Activated T-helper 9 cell treated with anti-CD3 and anti-CD28 coated beads, Interleukin-2, amount 50 U/mL, for 16 hours (primary cell): ENCODE results near the gene HTR3E.
"Not testable (repeated sequence)": the region's sequence is repeated elsewhere in the genome, so short reads cannot be mapped to it uniquely, and the experiment has no call there.

Experiments
- DNase-seq: peaks from one replicate; pipeline ENCODE4 v3.0.0-alpha.2; 2020; ENCODE audit warnings: low read depth

The HTR3E gene

DNA sequence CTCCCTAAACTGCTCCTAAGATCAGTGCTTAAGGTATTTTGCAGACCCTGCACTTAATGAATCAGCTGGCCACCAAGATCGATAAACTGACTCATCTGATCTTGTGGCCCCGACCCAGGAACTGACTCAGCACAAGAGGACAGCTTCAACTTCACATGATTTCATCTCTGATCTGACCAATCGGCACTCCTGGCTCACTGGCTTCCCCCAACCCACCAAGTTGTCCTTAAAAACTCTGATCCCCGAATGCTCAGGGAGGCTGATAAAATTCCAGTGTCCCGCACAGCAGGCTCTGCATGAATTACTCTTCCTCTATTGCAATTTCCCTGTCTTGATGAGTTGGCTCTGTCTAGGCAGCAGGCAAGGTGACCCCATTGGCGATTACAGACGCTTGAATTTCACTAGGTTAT lies 13.5 kb downstream of the HTR3E start:
- DNase-seq = no peak

DNA sequence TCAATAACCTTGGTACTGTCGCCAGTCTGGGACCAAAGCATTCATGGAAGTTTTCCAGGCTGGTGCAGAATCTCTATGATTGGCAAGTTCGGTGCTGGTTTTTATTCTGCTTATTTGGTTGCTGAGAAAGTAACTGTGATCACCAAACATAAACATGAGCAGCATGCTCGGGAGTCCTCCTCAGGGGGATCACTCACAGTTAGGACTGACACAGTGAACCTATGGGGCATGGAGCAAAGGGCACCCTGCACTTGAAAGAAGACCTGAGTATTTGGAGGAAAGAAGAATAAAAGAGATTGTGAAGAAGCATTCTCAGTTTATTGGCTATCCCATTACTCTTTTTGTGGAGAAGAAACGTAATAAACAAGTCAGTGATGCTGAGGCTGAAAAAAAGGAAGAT lies 19.2 kb downstream of the HTR3E start:
- no peak for DNase-seq

DNA sequence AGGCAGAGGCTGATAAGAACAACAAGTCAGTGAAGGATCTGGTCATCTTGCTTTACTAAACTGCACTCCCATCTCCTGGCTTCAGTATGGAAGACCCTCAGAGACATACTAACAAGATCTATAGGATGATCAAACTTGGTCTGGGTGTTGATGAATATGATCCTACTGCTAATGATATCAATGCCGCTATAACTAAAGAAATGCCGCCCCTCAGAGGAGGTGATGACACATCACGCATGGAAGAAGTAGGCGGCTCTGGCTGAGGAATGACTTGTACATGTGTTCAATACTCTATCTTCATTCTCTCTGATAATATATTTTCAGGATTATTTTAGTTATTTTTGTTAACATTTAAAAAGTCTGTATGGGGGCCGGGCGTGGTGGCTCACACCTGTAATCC lies 20.8 kb downstream of the HTR3E start:
- DNase-seq = no peak

DNA sequence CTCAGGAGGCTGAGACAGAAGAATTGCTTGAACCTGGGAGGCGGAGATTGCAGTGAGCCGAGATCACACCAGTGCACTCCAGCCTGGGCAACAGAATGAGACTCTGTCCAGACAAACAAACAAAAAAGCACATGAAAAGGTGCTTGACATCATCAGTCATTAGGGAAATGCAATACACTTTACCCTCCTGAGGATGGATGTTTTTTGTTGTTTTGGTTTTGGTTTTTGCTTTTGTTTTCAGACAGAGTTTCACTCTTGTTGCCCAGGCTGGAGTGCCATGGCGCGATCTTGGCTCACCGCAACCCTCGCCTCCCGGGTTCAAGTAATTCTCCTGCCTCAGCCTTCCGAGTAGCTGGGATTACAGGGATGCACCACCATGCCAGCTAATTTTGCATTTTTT lies 24.2 kb downstream of the HTR3E start:
- DNase-seq = not testable (repeated sequence)

DNA sequence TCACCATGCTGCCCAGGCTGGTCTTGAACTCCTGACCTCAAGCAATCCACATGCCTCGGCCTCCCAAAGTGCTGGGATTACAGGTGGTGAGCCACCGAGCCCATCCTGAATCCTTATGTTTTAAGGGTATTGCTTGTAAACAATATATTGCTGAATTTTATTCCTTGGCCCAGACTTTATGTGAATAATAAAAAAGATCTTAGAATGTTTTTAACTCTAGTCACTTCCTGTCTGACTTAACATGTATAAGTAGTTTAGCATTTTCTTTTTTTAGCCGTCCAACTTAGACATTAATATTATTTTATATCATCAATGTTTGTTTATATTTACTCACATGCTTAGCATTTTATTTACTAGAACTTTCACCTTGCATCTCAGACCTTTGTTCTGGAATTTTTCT lies 29.1 kb downstream of the HTR3E start:
- no peak for DNase-seq

- DNase-seq = no peak
These were observed 32.1 kb downstream of the HTR3E start for GRCh38 chr3:184129012-184129411.

DNA sequence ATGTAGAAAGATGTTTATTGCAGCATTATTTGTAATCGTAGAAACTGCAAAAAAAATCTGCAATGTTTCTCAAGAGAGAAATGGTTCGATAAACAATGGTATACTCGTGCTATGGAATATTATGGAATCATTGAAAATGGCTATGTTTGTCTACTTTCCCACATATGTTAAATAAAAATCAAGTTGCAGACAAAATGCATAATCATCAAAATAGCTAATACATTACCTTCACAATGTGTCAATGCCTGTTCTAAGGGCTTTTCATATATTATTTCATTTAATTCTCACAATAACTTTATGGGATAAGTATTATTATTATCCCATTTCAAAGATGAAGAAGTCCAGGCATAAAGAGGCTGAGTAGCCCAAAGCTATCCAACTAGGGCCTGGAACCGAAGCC lies 36.1 kb downstream of the HTR3E start:
- no peak for DNase-seq

GRCh38 chr3:184133840-184134745 lies 37.2 kb downstream of the HTR3E start:
- DNase-seq = peak; percentile 39

GRCh38 chr3:184134746-184135148 lies 37.9 kb downstream of the HTR3E start:
- no peak for DNase-seq

GRCh38 chr3:184135149-184135910 lies 38.5 kb downstream of the HTR3E start, which contains the start of gene EIF2B5:
Gene EIF2B5 (plus strand): TSS chr3:184135358. CDS start chr3:184135386, 28 bp downstream.
- peak; percentile 79 for DNase-seq

DNA sequence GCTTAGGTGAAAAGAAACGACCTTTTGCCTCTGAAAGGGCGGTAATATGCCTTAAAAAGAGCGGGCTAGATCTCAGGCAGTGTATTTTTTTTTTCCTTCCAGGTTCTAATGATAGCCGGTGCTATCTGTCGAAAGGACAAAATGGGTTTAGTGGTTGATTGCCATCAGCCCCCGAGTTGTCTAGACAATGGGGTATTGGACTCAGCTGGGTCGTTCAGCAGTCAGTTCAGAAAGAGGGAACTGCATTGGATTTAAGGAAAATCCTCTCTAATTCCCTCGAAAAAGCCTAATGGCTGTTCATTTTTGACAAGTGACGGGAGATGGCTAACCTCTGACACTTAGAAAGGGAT lies 39.0 kb downstream of the HTR3E start:
- DNase-seq = no peak

DNA sequence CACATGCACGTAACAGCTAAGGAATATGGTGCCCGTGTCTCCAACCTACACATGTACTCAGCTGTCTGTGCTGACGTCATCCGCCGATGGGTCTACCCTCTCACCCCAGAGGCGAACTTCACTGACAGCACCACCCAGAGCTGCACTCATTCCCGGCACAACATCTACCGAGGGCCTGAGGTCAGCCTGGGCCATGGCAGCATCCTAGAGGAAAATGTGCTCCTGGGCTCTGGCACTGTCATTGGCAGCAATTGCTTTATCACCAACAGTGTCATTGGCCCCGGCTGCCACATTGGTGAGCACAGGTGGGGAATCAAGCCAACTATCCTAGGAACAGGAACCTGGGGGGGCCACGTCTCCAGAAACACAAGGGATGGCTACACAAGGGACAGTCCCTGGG lies 43.6 kb downstream of the HTR3E start:
- no peak for DNase-seq

GRCh38 chr3:184142199-184142598 lies 45.3 kb downstream of the HTR3E start:
- DNase-seq = no peak

DNA sequence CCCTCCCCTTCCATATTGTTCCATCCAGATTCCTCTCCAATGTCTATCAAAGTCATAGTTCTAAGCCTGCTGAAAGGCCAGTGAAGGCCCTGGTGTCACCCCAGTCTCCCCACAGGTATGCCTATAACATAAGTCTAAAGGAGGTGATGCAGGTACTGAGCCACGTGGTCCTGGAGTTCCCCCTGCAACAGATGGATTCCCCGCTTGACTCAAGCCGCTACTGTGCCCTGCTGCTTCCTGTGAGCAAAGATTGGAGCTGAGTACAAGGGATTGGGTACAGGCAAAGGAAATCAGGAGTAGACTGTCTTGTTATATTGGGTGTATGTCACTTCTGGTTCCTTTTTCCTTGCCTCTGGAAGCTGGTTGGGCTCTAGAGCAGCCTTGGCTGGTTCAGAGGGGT lies 46.5 kb downstream of the HTR3E start:
- no peak for DNase-seq

DNA sequence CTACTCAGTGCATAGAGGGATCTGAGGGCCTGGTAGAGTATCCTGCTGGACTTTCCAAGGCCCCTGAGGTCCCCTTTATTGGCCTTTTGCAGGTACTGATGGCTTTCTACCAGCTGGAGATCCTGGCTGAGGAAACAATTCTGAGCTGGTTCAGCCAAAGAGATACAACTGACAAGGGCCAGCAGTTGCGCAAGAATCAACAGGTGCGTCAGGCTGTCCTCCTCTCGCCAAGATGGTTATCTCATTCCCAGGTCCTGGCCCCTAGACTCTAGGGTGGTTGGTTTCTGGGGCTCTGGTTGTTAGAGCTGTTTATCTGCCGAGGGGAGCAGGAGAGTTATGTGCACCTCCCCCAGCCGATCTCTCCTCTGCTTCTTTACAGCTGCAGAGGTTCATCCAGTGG lies 47.6 kb downstream of the HTR3E start:
- no peak for DNase-seq

DNA sequence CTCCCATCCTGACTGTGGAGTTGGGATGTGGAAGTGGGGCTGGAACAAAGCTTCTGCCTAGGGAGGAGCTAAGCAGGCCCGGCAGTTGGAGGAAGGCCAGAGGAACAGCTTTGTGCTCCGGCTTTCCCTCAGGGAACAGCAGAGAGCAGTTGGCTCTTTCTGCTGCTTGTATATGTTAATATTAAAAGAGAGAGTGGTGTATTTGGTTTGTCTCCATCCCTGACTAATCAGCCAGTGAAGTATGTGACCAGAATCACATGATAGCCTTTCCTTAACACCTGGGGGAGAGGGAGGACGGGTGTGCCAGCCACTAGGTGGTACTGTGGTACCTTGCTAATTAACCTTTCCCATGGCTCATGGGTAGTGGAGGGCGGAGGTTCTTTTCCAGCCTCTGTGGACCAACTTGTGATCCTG lies 48.3 kb downstream of the HTR3E start:
- no peak for DNase-seq

GRCh38 chr3:184145751-184146270 lies 48.9 kb downstream of the HTR3E start:
- no peak for DNase-seq

GRCh38 chr3:184148076-184148475 lies 51.2 kb downstream of the HTR3E start:
- DNase-seq = no peak

DNA sequence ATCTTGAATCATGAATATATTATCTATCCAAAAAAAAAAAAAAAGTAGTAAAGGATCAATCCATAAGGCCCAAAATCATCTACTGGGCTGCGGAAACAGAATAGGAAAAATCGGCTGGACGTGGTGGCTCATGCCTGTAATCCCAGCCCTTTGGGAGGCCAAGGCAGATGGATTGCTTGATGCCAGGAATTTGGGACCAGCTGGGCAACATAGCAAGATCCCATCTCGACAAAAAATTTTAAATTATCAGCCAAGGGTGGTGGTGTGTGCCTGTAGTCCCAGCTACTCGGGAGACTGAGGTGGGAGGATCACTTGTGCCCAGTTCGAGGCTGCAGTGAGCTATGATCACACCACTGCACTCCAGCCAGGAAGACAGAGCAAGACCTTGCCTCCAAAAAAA lies 52.3 kb downstream of the HTR3E start:
- no peak for DNase-seq

DNA sequence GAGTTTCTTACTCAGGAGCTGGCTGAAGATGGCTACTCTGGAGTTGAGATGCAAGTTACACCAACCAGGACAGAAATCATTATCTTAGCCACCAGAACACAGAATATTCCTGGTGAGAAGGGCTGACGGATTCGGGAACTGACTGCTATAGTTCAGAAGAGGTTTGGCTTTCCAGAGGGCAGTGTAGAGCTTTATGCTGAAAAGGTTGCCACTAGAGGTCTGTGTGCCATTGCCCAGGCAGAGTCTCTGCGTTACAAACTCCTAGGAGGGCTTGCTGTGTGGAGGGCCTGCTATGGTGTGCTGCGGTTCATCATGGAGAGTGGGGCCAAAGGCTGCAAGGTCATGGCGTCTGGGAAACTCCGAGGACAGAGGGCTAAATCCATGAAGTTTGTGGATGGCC lies 52.9 kb downstream of the HTR3E start:
- DNase-seq = not testable (repeated sequence)

DNA sequence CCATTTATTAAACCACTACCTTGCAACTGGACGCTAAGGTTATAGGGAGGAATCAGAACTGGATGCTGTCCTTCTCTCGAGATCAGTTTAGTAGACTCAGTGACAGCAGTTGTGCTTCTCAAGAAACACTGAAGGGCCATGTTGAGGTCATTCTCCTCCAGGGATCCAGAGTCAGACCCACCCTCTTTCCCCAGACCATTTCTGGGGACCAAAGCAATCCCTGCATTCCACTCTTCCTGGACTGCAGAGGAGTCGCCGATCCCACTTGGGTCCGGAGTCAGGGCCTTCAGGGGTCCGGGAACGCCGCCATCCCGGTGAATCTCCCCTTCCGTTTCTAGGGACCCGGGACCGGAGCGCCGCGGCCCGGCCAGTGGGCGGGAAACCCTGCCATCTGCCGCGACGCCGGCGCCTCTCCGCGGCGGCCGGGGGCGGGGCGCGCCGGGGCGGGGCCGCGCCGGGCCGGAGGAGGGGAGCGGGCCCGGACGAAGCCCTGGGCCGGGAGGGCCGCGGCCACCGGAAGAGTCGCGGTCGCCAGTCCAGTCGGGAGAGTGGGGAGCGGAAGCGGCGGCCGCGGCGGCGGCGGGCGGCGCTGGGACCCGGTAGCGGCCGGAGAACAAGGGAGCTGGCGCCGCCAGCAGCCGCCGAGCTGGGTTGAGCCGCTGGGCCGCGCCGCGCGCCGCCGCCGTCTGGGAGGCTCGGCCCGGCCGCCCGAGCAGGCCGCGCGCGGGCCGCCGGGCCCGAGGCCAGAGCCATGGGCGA lies 58.2 kb downstream of the HTR3E start, which contains the start of gene DVL3:
Gene DVL3, plus strand, starts transcription at position 493 of the 759 bp plus-strand sequence. Its CDS starts 259 bp downstream, at position 752.
- DNase-seq = peak; percentile 30
